Stimulated activated memory B cell treated with anti-CD40 and anti-IgM and Interleukin-4, amounts not matched to agents 10 μg/mL and 1 μg/mL and 100 μg/mL, for 72 hours (primary cell): ENCODE measurements around the gene OR1M1.
"Not testable (repeated sequence)": the region's sequence is repeated elsewhere in the genome, so short reads cannot be mapped to it uniquely, and the experiment has no call there.

Experiments used
- ATAC-seq: fragments of 150-1000 bp; cut with Tn5 transposase; 2 replicates; pipeline ENCODE4 v1.10.0; 2021
- H3K27ac Mint-ChIP-seq: one replicate; pipeline ENCODE4 v1.8.0; 2022; ENCODE audit warnings: mild to moderate bottlenecking, mixed read lengths
- H3K27me3 Mint-ChIP-seq: one replicate; pipeline ENCODE4 v1.8.0; 2022; ENCODE audit warnings: mixed read lengths
- H3K36me3 Mint-ChIP-seq: one replicate; pipeline ENCODE4 v1.8.0; 2022; ENCODE audit warnings: mixed read lengths
- H3K4me1 Mint-ChIP-seq: one replicate; pipeline ENCODE4 v1.8.0; 2022; ENCODE audit warnings: mixed read lengths
- H3K4me3 Mint-ChIP-seq: one replicate; pipeline ENCODE4 v1.8.0; 2022; ENCODE audit warnings: mild to moderate bottlenecking, moderate library complexity, mixed read lengths
- H3K9me3 Mint-ChIP-seq: one replicate; pipeline ENCODE4 v1.8.0; 2022; ENCODE audit warnings: mixed read lengths

The OR1M1 gene, protein sequence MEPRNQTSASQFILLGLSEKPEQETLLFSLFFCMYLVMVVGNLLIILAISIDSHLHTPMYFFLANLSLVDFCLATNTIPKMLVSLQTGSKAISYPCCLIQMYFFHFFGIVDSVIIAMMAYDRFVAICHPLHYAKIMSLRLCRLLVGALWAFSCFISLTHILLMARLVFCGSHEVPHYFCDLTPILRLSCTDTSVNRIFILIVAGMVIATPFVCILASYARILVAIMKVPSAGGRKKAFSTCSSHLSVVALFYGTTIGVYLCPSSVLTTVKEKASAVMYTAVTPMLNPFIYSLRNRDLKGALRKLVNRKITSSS

DNA sequence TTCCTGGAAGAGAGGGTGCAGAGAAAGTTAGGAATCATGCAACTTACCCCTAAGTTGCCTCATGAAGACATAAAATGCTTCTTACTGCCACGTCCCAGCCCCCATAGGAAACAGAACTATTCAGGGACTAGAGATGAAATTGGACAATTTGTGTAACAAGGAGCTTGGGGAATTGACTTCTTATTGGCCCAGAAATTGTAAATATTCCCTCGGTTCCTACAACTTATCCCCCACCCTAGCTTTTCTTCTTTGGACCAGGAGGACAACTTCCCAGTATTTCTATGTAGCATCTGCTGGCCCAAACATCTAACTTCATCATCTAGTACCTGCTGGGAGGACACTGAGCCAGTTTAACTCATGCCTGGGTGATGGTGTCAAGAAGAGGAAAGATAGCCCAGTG lies at the start of gene OR1M1:
Gene OR1M1 (plus strand): TSS at position 301 of the 400 bp plus-strand sequence. CDS start 6,184 bp downstream, outside the sequence.
- Mint-ChIP-seq H3K4me3 (no peak within 1 kb of the TSS), H3K27me3 (no peaks in the 10 kb centered on the region), H3K36me3 (no peaks in the 10 kb centered on the region), H3K27ac (no peak within 1 kb of the TSS), H3K9me3 (no peaks in the 10 kb centered on the region), H3K4me1 (no peaks in the 10 kb centered on the region)
- ATAC-seq, result no peak

DNA sequence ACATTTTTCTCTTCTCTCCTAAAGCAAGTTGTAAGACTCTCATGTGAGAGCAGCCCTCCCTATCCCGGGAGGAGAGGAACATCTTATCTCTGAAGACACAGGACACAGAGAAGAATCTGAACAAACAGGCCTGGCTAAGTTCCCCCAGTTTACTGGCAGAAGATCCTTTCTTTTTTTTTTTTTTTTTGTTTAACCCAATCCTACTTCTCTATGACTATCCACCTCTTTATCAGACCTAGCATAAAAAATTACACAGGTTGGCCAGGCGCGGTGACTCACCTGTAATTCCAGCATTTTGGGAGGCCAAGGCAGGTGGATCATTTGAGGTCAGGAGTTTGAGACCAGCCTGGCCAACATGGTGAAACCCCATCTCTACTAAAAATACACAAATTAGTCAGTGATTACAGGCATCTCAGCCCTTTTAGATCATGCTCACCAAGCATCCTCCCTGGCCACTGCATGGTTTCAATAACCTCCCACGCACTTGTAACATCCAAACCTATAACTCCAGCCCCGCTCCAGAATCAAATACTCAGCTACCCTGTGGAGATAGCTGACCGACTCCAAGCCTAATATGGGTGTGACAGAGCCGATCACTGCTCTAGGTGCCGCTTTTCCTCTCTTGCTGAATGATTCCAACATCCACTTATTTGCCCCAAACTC lies 49.3 kb upstream of the OR1M1 start:
- H3K4me1 Mint-ChIP-seq, result no peaks in the 10 kb centered on the region
- no peak overlapping the region for H3K4me3 Mint-ChIP-seq
- H3K9me3 Mint-ChIP-seq, result peaks cover 9% of the 10 kb centered on the region

DNA sequence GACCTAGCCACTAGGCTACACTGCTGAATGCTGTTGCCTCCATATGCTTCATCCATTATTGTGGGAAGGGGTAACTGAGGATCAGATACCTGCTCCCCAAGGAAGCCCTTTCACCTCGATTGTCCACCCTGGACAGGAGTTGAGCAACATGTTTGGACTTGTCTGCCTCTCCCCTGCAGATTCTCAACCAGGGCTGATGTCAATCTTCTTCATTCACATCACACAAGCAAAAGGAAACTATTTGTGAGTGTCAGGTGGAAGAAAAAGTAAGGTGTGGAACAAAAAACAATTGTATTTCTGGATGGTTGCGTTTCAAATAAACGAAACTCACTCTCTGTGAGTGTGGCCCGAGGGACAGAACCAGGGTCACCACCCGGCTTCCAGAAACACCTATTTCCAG lies 47.1 kb upstream of the OR1M1 start:
- peaks cover 9% of the 10 kb centered on the region for H3K9me3 Mint-ChIP-seq
- no peak overlapping the region for H3K27ac Mint-ChIP-seq
- ATAC-seq, result no peak
- H3K36me3 Mint-ChIP-seq, result no peaks in the 10 kb centered on the region
- no peaks in the 10 kb centered on the region for H3K27me3 Mint-ChIP-seq
- H3K4me3 Mint-ChIP-seq, result no peak overlapping the region
- no peaks in the 10 kb centered on the region for H3K4me1 Mint-ChIP-seq

More for the DNA sequence above, 49.3 kb upstream of the OR1M1 start:
- ATAC-seq, result no peak
- Mint-ChIP-seq H3K27ac (no peak overlapping the region), H3K27me3 (no peaks in the 10 kb centered on the region), H3K36me3 (no peaks in the 10 kb centered on the region)

DNA sequence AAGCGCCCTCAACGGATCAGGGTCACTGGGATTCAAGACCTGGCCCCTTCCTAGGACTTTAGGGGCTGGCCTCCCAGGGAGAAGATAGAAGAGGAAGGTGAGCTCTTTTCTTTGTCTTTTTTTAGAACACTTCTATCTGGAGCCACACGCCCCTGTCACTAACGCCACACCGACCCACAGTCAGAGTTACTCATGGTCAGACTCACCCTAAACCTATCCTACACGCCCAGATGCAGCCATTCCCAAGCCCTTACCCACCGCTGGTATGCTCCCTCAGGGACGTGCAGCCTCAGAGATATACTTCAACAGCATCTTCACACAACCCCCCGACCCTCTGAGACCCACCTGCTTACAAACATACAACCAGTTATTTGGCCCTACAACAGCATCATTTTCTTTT lies 46.7 kb upstream of the OR1M1 start:
- ATAC-seq, result no peak
- H3K36me3 Mint-ChIP-seq, result no peaks in the 10 kb centered on the region
- H3K4me1 Mint-ChIP-seq, result no peaks in the 10 kb centered on the region
- no peaks in the 10 kb centered on the region for H3K27me3 Mint-ChIP-seq
- H3K27ac Mint-ChIP-seq, result no peak overlapping the region
- no peak overlapping the region for H3K4me3 Mint-ChIP-seq
- H3K9me3 Mint-ChIP-seq, result peaks cover 11% of the 10 kb centered on the region

DNA sequence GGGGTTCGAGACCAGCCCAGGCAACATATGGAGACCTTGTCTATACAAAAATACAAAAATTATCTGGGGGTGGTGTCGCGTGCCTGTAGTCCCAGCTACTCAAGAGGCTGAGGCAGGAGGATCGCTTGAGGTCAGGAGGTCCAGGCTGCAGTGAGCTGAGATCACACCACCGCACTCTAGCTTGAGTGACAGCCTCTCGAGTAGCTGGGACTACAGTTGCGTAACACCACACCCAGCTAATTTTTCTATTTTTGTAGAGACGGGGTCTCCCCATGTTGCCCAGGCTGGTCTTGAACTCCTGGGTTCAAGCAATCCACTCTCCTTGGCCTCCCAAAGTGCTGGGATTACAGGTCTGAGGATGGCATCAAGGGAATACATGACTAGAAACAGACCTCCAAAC lies 45.8 kb upstream of the OR1M1 start:
- no peak for ATAC-seq
- no peaks in the 10 kb centered on the region for H3K4me1 Mint-ChIP-seq
- H3K9me3 Mint-ChIP-seq, result peaks cover 12% of the 10 kb centered on the region
- H3K4me3 Mint-ChIP-seq, result no peak overlapping the region
- H3K36me3 Mint-ChIP-seq, result no peaks in the 10 kb centered on the region
- H3K27ac Mint-ChIP-seq, result no peak overlapping the region
- peaks cover 4% of the 10 kb centered on the region for H3K27me3 Mint-ChIP-seq

DNA sequence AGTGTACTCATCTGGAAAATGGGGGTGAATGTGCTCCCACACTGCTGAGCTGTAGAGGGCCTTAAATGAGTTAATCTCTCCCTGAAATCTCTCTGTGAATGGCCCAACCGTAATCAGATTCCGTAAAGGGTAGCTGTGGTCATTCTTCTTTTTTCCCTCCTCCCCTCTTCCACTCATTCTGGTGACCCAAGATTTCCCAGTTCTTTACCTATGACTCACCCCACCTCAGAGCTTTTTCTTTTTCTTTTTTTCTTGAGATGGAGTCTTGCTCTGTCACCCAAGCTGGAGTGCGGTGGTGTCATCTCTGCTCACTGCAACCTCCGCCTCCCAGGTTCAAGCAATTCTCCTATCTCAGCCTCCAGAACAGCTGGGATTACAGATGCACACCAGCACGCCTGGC lies 43.3 kb upstream of the OR1M1 start:
- no peak overlapping the region for H3K27ac Mint-ChIP-seq
- no peak overlapping the region for H3K4me3 Mint-ChIP-seq
- H3K4me1 Mint-ChIP-seq, result no peaks in the 10 kb centered on the region
- no peak for ATAC-seq
- no peaks in the 10 kb centered on the region for H3K36me3 Mint-ChIP-seq
- peaks cover 21% of the 10 kb centered on the region for H3K27me3 Mint-ChIP-seq
- peaks cover 13% of the 10 kb centered on the region for H3K9me3 Mint-ChIP-seq

DNA sequence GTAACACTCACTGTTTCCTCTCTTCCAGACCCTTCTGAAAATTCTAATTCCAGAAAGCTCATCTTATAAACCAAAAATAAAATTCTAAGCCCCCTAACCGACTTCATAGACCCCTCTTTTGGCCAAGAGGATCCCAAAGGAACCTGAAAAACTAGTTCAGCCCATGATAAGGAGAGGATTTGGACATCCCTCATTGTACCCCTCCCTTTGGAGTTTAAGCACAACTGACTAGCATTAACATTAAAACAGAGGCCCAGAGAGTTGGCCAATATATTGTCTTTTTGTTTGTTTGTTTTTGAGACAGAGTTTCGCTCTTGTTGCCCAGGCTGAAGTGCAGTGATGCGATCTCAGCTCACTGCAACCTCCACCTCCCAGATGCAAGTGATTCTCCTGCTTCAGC lies 42.4 kb upstream of the OR1M1 start:
- Mint-ChIP-seq H3K4me3 (no peak overlapping the region), H3K36me3 (no peaks in the 10 kb centered on the region), H3K27ac (no peak overlapping the region), H3K4me1 (no peaks in the 10 kb centered on the region), H3K9me3 (peaks cover 13% of the 10 kb centered on the region), H3K27me3 (peaks cover 21% of the 10 kb centered on the region)
- no peak for ATAC-seq

DNA sequence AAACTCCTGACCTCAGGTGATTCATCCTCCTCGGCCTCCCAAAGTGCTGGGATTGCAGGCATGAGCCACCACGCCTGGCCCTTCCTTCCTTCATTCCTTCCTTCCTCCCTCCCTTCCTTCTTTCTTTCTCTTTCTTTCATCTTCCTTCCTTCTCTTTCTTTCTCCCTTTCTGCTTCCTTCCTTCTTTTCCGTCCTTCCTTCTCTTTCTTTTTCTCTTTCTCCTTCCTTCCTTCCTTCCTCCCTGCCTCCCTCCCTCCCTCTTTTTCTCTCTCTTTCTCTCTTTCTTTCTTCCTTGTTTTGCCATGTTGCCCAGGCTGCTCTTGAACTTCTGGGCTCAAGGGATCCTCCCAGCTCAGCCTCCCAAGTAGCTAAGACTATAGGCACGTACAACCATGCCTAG lies 40.2 kb upstream of the OR1M1 start:
- no peaks in the 10 kb centered on the region for H3K4me1 Mint-ChIP-seq
- no peak for ATAC-seq
- peaks cover 21% of the 10 kb centered on the region for H3K27me3 Mint-ChIP-seq
- no peak overlapping the region for H3K27ac Mint-ChIP-seq
- H3K4me3 Mint-ChIP-seq, result no peak overlapping the region
- H3K9me3 Mint-ChIP-seq, result peaks cover 12% of the 10 kb centered on the region
- H3K36me3 Mint-ChIP-seq, result no peaks in the 10 kb centered on the region

DNA sequence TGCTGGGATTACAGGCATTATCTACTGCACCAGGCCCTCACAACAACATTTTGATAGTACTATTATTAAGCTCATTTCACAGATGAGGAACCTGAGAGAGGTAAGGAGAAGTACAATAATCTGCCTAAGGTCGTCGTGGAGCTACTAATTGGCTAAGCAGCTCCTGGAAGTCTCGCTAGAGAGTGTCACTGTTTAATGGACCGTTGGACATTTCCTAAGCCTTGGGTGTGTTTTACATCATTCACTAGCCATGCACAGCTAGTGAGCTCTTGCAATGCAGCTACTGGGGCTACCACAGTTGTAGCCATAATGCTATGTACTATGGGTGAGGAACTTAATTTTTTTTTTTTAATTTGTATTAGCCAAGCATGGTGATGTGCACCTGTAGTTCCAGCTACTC lies 34.0 kb upstream of the OR1M1 start:
- no peak overlapping the region for H3K4me3 Mint-ChIP-seq
- H3K27me3 Mint-ChIP-seq, result no peaks in the 10 kb centered on the region
- ATAC-seq, result no peak
- peaks cover 11% of the 10 kb centered on the region for H3K9me3 Mint-ChIP-seq
- no peaks in the 10 kb centered on the region for H3K36me3 Mint-ChIP-seq
- H3K4me1 Mint-ChIP-seq, result no peaks in the 10 kb centered on the region
- H3K27ac Mint-ChIP-seq, result no peak overlapping the region

DNA sequence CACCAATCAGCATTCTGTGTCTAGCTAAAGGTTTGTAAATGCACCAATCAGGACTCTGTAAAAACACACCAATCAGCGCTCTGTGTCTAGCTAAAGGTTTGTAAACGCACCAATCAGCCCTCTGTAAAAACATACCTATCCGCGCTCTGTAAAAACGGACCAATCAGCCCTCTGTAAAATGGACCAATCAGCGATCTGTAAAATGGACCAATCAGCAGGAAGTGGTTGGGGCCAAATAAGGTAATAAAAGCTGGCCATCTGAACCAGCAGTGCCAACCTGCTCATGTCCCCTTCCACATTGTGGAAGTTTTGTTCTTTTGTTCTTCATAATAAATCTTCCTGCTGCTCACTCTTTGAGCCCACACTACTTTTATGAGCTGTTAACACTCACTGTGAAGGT lies 33.2 kb upstream of the OR1M1 start:
- H3K27ac Mint-ChIP-seq, H3K4me1 Mint-ChIP-seq, H3K4me3 Mint-ChIP-seq, H3K27me3 Mint-ChIP-seq, H3K36me3 Mint-ChIP-seq, ATAC-seq: not testable (repeated sequence)
- H3K9me3 Mint-ChIP-seq, result peaks cover 12% of the 10 kb centered on the region

DNA sequence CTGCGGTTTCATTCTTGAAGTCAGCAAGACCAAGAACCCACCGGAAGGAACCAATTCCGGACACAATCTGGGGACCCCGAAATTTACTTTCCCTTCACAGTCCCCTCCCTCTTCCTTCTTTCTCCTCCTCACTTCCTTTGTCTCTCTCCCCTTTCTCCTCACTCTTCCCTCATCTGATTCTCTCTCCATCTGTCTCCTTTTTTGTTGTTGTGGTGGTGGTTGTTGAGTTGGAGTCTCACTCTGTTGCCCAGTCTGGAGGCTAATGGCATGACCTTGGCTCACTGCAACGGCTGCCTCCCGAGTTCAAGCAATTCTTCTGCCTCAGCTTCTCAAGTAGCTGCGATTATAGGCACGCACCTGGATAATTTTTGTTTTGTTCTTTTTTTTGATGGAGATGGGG lies 32.7 kb upstream of the OR1M1 start:
- Mint-ChIP-seq H3K4me3 (no peak overlapping the region), H3K27ac (no peak overlapping the region), H3K9me3 (peaks cover 12% of the 10 kb centered on the region), H3K27me3 (no peaks in the 10 kb centered on the region), H3K4me1 (no peaks in the 10 kb centered on the region), H3K36me3 (no peaks in the 10 kb centered on the region)
- no peak for ATAC-seq

DNA sequence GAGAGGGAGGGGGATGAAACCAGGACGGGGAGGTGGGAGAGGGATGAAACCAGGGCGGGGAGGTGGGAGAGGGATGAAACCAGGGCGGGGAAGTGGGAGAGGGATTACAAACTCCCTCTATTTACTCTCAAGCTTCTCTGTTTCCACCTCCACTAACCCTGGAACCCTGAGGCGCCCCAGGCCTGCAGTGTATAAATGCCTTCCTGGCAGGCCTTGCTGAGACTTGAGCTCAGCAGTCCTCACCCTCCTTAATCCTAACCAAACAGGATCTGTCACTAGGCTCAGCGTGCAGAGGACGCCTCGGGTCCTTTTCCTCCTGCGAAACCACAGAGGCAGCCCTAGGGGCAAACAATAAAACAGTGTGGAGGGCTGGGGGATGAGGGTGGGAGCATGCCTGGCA lies 32.1 kb upstream of the OR1M1 start:
- Mint-ChIP-seq H3K4me3 (no peak overlapping the region), H3K27ac (no peak overlapping the region), H3K36me3 (no peaks in the 10 kb centered on the region), H3K27me3 (no peaks in the 10 kb centered on the region), H3K4me1 (no peaks in the 10 kb centered on the region), H3K9me3 (peaks cover 12% of the 10 kb centered on the region)
- ATAC-seq, result no peak

DNA sequence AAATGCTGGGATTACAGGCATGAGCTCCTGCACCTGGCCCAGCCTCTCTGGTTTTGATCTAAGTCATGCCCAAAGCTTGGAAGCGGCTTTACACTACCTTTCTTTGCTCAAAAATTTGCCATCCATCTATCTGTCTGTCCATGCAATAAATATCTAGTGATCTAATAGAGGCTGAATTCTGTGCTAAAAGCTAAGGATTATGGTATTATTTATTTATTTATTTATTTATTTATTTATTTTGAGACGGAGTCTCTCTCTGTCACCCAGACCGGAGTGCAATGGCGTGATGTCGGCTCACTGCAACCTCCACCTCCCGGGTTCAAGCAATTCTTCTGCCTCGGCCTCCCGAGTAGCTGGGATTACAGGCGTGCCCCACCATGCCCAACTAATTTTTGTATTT lies 30.7 kb upstream of the OR1M1 start:
- H3K36me3 Mint-ChIP-seq, H3K9me3 Mint-ChIP-seq, H3K4me3 Mint-ChIP-seq, ATAC-seq, H3K4me1 Mint-ChIP-seq, H3K27ac Mint-ChIP-seq, H3K27me3 Mint-ChIP-seq: not testable (repeated sequence)

DNA sequence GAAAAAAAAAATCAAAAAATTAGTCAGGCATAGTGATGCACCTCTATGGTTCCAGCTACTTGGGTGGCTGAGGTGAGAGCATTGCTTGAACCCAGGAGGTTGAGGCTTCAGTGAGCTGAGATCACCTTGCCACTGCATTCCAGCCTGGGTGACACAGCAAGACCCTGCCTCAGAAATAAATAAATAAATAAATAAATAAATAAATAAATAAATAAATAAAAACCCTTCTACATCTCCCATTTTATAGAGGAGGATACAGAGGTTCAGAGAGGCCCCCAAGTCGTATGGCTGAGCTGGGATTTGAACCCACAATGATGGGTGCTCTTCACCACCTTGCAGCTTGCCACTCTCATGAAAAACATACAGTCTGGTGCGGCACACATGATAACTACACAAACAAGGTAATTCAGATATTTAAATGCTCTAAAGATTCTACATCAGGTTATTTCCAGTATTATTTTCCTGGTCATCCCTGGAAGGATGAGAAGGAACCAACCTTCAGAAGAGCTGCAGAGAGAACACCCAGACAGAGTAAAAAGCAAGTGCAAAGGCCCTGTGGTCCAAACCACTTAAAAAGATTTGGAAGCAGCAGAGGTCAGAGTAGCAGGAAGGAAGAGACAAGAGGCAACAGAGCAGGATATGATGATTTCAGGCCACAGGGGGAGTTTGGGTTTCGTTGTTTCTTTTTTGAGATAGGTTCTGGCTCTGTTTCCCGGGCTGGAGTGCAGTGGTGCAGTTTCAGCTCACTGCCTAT lies 29.2 kb upstream of the OR1M1 start:
- no peaks in the 10 kb centered on the region for H3K4me1 Mint-ChIP-seq
- no peak overlapping the region for H3K27ac Mint-ChIP-seq
- ATAC-seq, result no peak
- no peak overlapping the region for H3K4me3 Mint-ChIP-seq
- no peaks in the 10 kb centered on the region for H3K27me3 Mint-ChIP-seq
- H3K36me3 Mint-ChIP-seq, result no peaks in the 10 kb centered on the region
- peaks cover 10% of the 10 kb centered on the region for H3K9me3 Mint-ChIP-seq

DNA sequence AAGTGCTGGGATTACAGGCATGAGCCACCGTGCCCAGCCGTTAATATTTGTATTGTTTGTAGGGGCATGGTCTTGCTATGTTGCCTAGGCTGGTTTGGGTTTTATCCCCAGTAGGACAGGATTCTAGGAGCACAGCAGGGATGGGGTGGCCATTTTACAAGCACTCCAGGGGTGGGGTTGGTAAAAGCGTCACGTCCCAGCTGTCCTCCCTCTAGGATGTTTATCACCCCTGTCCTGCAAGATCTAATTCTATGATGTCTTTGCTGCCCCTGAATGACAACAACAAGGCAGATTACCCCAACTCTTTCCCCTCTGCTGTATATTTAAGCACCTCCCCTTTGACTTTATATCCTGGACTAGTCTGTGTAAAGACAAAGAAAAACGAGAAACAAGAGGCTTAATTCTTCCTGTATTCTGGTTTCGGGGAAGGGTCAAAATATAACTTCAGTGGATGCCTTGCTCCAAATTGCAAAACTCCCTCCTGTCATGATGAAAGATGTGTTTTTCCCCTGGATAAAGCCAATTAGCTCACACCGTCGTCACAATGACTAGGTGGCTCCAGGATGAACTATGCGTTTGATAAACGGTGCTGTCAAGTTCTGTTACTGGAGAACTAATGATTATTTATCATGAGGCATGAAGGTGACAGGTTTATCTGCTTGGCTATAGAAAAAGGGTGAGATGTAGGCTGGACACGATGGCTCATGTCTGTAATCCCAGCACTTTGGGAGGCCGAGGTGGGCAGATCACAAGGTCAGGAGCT lies 27.8 kb upstream of the OR1M1 start:
- H3K27me3 Mint-ChIP-seq, result no peaks in the 10 kb centered on the region
- ATAC-seq, result no peak
- no peaks in the 10 kb centered on the region for H3K4me1 Mint-ChIP-seq
- H3K27ac Mint-ChIP-seq, result no peak overlapping the region
- H3K4me3 Mint-ChIP-seq, result no peak overlapping the region
- no peaks in the 10 kb centered on the region for H3K36me3 Mint-ChIP-seq
- H3K9me3 Mint-ChIP-seq, result peaks cover 7% of the 10 kb centered on the region
